OCI-LY7 (cell line): Measurements from ENCODE around the gene WIPF3.

Source experiments
- CTCF ChIP-seq: fragments of 200-600 bp; sonication (generic); conservative IDR thresholded peaks from 2 replicates; pipeline ENCODE4 v1.5.1; 2014; ENCODE audit warnings: mild to moderate bottlenecking, antibody characterized with exemption, low read length, moderate library complexity, mixed read lengths
- EZH2phosphoT487 ChIP-seq: fragments of 200-600 bp; sonication (generic); IDR thresholded peaks from 2 replicates; pipeline ENCODE4 v1.6.1; 2018; ENCODE audit warnings: low read depth, borderline replicate concordance, mild to moderate bottlenecking, mixed run types, antibody characterized with exemption, low read length, moderate library complexity, mixed read lengths

DNA sequence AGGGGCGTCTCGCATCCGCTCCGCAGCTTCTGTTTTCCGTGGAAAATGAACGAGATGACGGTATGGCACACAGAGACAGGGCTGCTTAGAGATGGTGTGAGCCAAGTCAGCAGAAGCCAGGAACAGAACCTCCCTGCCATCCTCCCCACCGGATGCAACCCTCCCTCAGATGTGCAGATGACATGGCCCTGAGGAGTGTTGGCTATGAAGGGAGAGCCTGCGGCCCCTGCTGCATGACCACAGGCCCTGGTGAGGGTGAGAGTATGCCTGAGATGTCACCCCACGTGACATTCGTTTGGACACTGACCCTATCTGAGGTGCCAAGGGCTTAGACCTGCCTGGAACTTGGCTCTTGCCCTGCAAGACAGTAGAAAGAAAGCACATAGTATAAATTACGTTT, 29.4 kb downstream of the WIPF3 start:
- TF ChIP-seq CTCF = no peak
- TF ChIP-seq EZH2phosphoT487 = no peak
